Erythroblast (primary cell): ENCODE measurements around the gene CDK18.

Experiments used
- DNase-seq, 2 experiments: peaks; one replicate each; lab custom pipeline; 2025; lab: John Stamatoyannopoulos, UW
- GATA1 ChIP-seq: IDR thresholded peaks from 2 replicates; pipeline ENCODE4 v1.6.1; 2011; ENCODE audit warnings: low read depth, mild to moderate bottlenecking, control low read depth, low read length, moderate library complexity
- POLR2A ChIP-seq: IDR thresholded peaks from 2 replicates; pipeline ENCODE4 v1.6.1; 2011; ENCODE audit warnings: mild to moderate bottlenecking, low read length

The CDK18 gene

DNA sequence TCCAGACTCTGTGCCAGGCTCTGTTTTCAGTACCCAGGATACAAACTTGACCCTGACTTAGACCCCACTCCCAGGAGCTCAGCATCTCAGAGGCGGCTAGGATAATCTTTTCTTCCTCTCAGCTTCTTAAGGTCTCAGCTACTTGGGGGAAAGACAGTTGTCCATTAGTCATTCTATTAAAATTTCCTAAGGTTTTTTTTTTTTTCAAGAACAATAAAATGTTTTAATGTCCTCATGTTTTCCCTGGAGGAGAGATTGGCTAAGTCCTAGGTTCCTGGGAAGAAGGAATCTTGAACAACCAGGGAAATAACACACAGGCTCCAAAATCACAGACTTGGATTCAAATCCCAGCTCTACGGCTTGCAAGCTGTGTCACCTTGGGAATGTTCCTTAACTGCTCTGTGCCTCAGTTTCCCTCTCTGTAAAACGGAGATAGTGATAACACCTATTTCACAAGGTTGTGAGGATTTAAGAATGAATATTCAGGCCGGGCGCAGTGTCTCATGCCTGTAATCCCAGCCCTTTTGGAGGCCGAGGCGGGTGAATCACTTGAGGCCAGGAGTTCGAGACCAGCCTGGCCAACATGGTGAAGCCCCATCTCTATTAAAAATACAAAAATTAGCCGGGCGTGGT, 33.0 kb downstream of the CDK18 start:
- no peak for TF ChIP-seq POLR2A
- no peak for TF ChIP-seq GATA1
- DNase-seq, result no peak

DNA sequence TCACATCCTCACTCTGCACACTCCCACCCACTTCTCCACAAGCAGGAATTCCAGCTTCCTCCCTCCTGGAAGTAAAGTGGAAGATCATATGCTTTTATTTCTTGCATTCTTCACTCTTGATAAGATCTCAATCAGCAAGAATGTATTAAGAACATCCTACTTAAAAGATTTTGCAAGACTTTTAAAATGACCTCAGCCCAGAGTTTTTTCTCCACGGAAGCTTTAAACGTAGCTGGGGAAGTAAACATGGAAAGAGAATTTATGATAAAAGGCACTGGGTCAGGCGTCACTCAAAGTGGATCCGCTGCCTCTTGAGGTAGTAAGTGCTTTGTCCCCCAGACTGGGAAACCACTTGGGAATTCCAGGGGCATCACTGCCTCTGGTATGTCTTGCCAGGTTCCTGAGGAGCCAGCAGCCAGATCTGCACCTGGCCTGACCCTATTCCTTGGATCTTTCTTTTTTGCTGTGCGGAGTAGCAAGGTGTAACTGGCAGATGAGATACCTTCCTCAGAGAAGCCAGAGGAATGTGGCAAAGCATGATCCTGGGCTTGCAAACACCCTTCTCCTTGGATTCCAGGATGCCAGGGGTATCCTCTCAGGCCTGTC, 33.9 kb downstream of the CDK18 start:
- DNase-seq, result no peak
- no peak for TF ChIP-seq POLR2A
- TF ChIP-seq GATA1, result no peak

- no peak for DNase-seq
- TF ChIP-seq POLR2A (no peak), GATA1 (no peak)
Measured at GRCh38 chr1:205541161-205541886, 36.9 kb downstream of the CDK18 start.

- TF ChIP-seq POLR2A (no peak), GATA1 (no peak)
Measured at GRCh38 chr1:205542367-205542766, 37.9 kb downstream of the CDK18 start.

GRCh38 chr1:205543351-205544301, 39.2 kb downstream of the CDK18 start:
- no peak for DNase-seq
- TF ChIP-seq GATA1, result no peak
- TF ChIP-seq POLR2A, result no peak

More at GRCh38 chr1:205542367-205542766, 37.9 kb downstream of the CDK18 start:
- no peak for DNase-seq

DNA sequence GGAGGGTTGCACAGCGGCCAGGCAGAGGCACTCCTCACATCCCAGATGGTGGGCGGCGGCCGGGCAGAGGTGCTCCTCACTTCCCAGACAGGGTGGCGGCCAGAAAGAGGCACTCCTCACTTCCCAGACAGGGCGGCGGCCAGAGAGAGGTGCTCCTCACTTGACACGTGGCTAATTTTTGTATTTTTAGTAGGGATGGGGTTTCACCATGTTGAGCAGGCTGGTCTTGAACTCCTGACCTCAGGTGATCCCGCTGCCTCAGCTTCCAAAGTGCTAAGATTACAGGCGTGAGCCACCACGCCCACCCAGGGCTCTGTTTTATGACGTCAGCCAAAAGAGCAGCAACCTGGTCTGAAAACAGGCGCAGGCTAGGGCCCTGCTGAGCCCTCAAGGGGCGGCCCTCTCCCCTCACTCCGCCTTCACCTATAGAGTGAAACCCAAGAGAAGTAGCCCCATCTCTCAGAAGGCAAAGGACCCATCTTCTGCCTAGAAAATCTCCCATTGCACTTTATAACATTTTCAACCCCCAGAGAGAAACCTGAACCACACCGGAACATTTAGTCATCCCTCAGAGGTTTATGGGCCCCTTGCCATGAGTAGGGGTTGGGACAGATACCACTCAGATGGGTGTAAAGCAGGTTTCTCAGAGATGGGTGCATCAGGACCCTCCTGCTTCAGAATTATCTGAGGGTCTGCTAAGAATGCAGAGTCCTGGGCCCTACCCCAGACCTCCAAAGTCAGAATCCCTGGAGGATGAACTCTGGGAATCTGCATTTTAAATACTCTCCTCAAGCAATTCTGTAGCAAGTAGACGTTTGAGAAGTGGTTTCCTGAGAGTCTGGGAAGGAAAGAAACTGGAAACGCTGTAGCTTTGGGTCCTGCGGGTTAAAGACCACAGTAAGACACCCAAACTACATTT, 40.8 kb downstream of the CDK18 start:
- DNase-seq, result no peak
- no peak for TF ChIP-seq GATA1
- no peak for TF ChIP-seq POLR2A

DNA sequence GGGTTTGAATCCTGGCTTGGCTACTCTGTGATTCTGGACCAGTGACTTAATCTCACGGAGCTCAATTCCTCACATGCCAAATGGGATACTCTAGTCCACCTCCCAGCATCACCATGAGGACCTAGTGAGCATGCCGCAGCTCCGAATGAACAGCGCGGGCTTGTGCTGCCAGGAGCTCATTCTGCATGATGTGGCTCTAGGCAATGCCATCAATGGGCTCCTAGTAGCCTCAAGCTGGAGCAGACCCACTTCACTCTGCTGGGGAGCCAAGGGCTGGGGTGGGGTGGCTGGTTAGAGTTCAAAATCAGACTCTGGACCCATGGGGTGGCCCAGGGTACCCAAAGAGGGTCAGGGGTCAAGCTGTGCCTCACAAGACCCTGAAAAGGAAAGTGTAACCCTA, 41.5 kb downstream of the CDK18 start:
- TF ChIP-seq POLR2A (no peak), GATA1 (no peak)
- no peak for DNase-seq

DNA sequence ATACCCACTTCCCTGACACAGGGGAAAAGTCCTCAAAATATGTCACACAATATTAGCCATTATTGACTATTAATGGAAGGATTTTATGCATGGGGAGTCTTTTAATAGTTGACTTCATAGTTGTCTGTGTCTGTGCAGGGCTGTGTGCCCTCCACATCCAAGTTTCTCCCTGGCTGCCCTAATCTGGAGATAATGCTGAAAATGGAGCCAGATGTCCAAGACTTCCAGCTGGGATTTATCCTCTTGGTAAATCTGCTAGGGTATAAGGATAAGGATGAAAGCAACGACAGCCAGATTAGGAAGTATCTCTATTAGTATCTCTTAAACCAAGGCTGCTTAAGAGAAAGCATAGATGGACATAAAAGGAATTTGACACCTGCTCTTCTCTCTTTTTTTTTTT, 42.1 kb downstream of the CDK18 start:
- no peak for TF ChIP-seq POLR2A
- no peak for TF ChIP-seq GATA1
- no peak for DNase-seq

DNA sequence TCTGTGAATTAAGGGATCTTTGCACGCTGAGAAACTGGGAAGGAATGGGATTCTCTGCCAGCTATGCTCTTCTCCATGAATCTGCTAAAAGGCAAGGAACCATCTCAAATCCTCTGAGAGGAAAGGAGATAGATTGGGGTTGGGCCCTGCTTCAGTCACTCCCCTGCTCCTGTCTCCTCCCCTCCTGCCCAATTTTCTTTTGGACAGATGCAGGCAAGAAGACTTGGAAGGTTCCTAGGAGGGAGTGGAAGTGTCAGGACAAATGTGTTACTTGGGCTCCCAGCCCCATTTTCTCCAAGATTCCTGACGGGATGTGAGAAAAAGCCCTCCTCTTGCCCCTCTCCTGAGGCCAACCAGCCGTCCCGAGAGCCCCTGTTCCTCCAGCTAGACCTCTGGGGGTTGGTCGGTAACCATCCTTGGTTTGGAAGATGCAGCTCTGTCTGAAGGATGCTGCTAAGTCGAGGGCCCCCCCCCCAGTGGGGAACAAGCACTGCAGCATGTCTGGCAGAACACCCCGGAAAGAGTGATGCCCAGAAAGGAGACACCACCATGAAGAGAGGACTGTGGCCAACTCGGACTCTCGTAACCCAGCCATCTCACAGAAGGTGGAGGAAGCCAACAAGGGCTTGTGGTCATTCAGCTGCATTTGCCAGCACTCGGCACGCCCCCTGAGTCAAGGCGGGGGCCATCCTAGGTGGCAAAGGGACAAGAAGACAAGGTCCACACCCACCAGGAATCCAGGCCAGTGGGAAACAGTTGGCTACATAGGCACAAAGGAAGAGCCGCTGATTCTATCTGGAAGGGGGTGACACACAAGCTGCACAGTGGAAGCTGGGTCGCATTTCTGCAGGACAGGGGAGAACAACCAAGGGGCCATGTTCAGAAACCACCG, 43.7 kb downstream of the CDK18 start:
- no peak for TF ChIP-seq POLR2A
- no peak for TF ChIP-seq GATA1
- no peak for DNase-seq

- DNase-seq, result no peak
- no peak for TF ChIP-seq GATA1
- TF ChIP-seq POLR2A, result no peak
Measured at GRCh38 chr1:205554026-205554811, 49.8 kb downstream of the CDK18 start.

DNA sequence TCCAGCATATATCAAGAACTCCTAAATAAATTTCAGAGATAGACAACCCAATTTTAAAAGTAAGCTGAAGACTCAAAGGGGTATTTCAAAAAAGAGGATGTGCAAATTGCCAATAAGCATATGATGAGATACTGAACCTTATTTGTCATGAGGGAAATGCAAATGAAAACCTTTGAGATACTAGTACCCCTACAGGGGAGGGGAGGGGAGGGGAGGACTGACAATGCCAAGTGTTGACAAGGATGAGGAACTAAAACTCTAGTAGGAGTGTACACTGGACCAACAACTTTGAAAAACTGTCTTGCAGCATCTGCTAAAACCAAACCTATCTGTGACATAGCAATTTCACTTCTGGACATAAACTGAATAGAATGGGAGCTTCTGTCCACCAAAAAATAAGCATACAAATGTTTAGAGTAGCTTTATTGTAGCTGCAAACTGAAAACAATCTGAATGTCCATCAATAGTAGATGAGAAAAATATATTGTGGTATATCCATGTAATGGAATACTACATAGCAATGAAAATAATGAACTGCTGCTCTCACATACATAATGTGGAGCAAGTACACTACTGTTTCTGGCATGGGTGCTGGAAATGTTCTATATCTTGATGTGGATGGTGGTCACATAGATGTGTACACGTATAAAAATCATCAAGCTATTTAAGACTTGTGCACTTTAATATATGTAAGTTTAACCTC, 57.2 kb downstream of the CDK18 start:
- TF ChIP-seq POLR2A (no peak), GATA1 (no peak)
- no peak for DNase-seq
